HG02642 (cell line): ENCODE results near the gene INPP5F.
"Not testable (repeated sequence)": the region's sequence is repeated elsewhere in the genome, so short reads cannot be mapped to it uniquely, and the experiment has no call there.

ENCODE experiments used
- ATAC-seq: cut with Tn5 transposase; IDR thresholded peaks from one replicate; pipeline ENCODE4 v1.9.1; 2021; ENCODE audit warnings: mild to moderate bottlenecking; ENCODE audit not compliant: unreplicated experiment, poor library complexity

Gene INPP5F

GRCh38 chr10:119852822-119853221 is 127.0 kb downstream of the INPP5F start:
- ATAC-seq, result no peak

GRCh38 chr10:119853574-119853973 is 127.7 kb downstream of the INPP5F start:
- ATAC-seq, result no peak

GRCh38 chr10:119858063-119858462 is 132.2 kb downstream of the INPP5F start:
- no peak for ATAC-seq

GRCh38 chr10:119859420-119860258 is 133.8 kb downstream of the INPP5F start:
- ATAC-seq, result no peak

- no peak for ATAC-seq
Observed at GRCh38 chr10:119860866-119861607, 135.2 kb downstream of the INPP5F start.

- no peak for ATAC-seq
Observed at GRCh38 chr10:119862524-119862923, 136.7 kb downstream of the INPP5F start.

- ATAC-seq, result no peak
Observed at GRCh38 chr10:119863951-119864565, 138.2 kb downstream of the INPP5F start.

- no peak for ATAC-seq
Observed at GRCh38 chr10:119865699-119866240, 139.9 kb downstream of the INPP5F start.

- ATAC-seq, result no peak
Observed at GRCh38 chr10:119867317-119867716, 141.5 kb downstream of the INPP5F start.

- ATAC-seq, result not testable (repeated sequence)
Observed at GRCh38 chr10:119869398-119869797, 143.5 kb downstream of the INPP5F start.

GRCh38 chr10:119871881-119872609 is 146.2 kb downstream of the INPP5F start:
- peak; percentile 41 for ATAC-seq

GRCh38 chr10:119872610-119872859 is 146.7 kb downstream of the INPP5F start, which contains the start of gene MCMBP:
Gene MCMBP (minus strand): TSS chr10:119872843. CDS start chr10:119872584, 259 bp downstream.
- peak; percentile 31 for ATAC-seq

GRCh38 chr10:119872860-119873681 is 147.2 kb downstream of the INPP5F start:
- peak; percentile 87 for ATAC-seq

- ATAC-seq, result no peak
Observed at GRCh38 chr10:119878524-119878923, 152.7 kb downstream of the INPP5F start.
